Heart right ventricle (tissue), 16 donors: Measurements from ENCODE around the gene TXNDC17. TPM values are rescaled to one million over a fixed set of nuclear protein-coding genes. Genes with fewer than 3 reads are reported as not detected.

Experiments
- ATAC-seq, 8 donors: fragments of 200-7000 bp; cut with Tn5 transposase; one replicate each; pipeline ENCODE4 v1.9.1; 2020; ENCODE audit warnings: mild to moderate bottlenecking in 8 of 8, moderate library complexity in 8 of 8, moderate number of reproducible peaks in 1 of 8
- DNase-seq, 2 donors: peaks; one replicate each; pipeline ENCODE4 v3.0.0-alpha.2; 2020
- H3K27ac ChIP-seq, 10 donors: fragments of 200-600 bp; sonication (generic) in 2 of 10; one replicate each; pipeline versions ENCODE4 v1.5.0 to v1.8.0; 2020 to 2022; ENCODE audit warnings: mild to moderate bottlenecking in 3 of 10
- H3K27me3 ChIP-seq, 7 donors: fragments of 200-600 bp; one replicate each; pipeline ENCODE4 v1.8.0; 2021 to 2022; ENCODE audit warnings: mild to moderate bottlenecking in 2 of 7
- H3K36me3 ChIP-seq, 9 donors: fragments of 200-600 bp; sonication (generic) in 1 of 9; one replicate each; pipeline versions ENCODE4 v1.5.0 to v1.8.0; 2020 to 2022; ENCODE audit warnings: mild to moderate bottlenecking in 2 of 9
- H3K4me1 ChIP-seq, 9 donors: fragments of 200-600 bp; sonication (generic) in 1 of 9; one replicate each; pipeline versions ENCODE4 v1.5.0 to v1.8.0; 2020 to 2022; ENCODE audit warnings: mild to moderate bottlenecking in 4 of 9
- H3K4me3 ChIP-seq, 10 donors: fragments of 200-600 bp; sonication (generic) in 2 of 10; one replicate each; pipeline versions ENCODE4 v1.5.0 to v1.8.0; 2020 to 2022; ENCODE audit warnings: mild to moderate bottlenecking in 7 of 10, moderate library complexity in 2 of 10
- H3K9me3 ChIP-seq, 11 donors: fragments of 200-600 bp in 10 of 11; sonication (generic) in 2 of 11; one replicate each; pipeline versions ENCODE4 v1.5.0 to v1.8.0; 2013 to 2022; ENCODE audit warnings: mild to moderate bottlenecking in 2 of 11, control low read depth in 1 of 11, moderate library complexity in 1 of 11
- WGBS, 2 donors: extraction: QIAGEN DNeasy Blood & Tissue Kit; methylation state at CpG; one replicate each; pipeline ENCODE4 v1.1.7; 2013; ENCODE audit warnings: inconsistent platforms in 1 of 2; 5-methylcytosine and 5-hydroxymethylcytosine counted together
- intact Hi-C, 10 donors: fragments of 100-400 bp; cut with DNase I; formaldehyde crosslinking; loops; one replicate each; pipeline versions ENCODE4 v1.11.1 to v1.14.2; 2022
- polyA plus RNA-seq, 2 donors: library from polyadenylated mRNA; stranded (reverse); fragments of 200-250 nt; gene quantifications; one replicate each; pipeline ENCODE4 v1.2.3, GENCODE V29; 2013
- total RNA-seq, 10 donors: library from RNA; stranded (reverse); fragmentation: NEBNext Ultra II Directional in 3 of 10; extraction: Animal tissue kit (Norgen Biotek cat#: 25700) in 3 of 10; gene quantifications; one replicate each; pipeline versions ENCODE4 v1.2.1 to v1.2.4, GENCODE V29; 2021 to 2023
- TF ChIP-seq, protein P1 (sequence below), 9 donors: fragments of 200-600 bp; sonication (generic) in 2 of 9; IDR thresholded peaks; one replicate each; pipeline versions ENCODE4 v1.5.0 to v1.8.0; 2021 to 2022; ENCODE audit warnings: antibody characterized with exemption in 9 of 9, mild to moderate bottlenecking in 5 of 9, moderate library complexity in 1 of 9
- donor health status: Arrhythmogenic right ventricular cardiomyopathy.
- donor health status: ischemic (EF 13 %, LVEDD 7.1; RV severe dilation, severe dysfunction).
- donor health status: healthy with polysubstance abuse.
- donor health status: DM: no; HTN: yes; CAD: no.
- donor health status: DM: no; HTN: no; CAD: no.
- donor health status: ischemic (EF 25% LVEDD 6.9; RV normal size, moderate dysfunction).
- donor health status: ischemic (EF 25% LVEDD 5.7; RV mildly dilated, moderate dysfunction).
- donor health status: healthy.
- donor health status: DM: yes; HTN: yes; CAD: no.
- donor health status: Ischemic cardiomyopathy.
- donor health status: ischemic (EF 35%, LVEDD 5.7; RV mildly dilated, moderate dysfunction).
- donor health status: nonischemic (EF 11% LVEDD 7.7; RV severe dilation, severe dysfunction).
- donor health status: DM: yes; HTN: yes; CAD: no.
- donor health status: PGD.
- donor health status: ischemic (EF 29% LVEDD 5.4; RV normal size, mild dysfunction).
- donor health status: nonischemic (EF 23%, LVEDD 6.1; RV moderate dilation, normal function).

Gene TXNDC17
- total and polyA plus RNA-seq, 12 donors: 33.3 to 172 (median 43.7) TPM

DNA sequence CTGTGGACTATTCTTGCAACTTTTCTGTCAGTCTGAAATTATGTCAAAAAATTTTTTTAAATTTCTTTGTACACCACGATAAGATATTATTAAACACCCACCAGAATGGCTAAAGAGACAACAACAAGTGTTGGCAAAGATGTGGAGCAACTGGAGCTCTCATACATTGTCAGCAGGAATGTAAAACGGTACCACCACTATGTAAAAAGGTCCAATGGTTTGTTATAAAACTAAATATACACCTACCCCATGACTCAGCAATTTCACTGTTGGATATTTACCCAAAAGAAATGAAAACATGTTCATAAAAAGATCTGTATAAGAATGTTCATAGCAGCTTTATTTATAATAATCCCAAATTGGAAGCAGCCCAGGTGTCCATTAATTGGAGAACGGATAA is 7.6 kb upstream of the TXNDC17 start:
- Histone ChIP-seq H3K4me1 (peaks cover 0 to 14% (median under 1%) of the 10 kb centered on the region in 9 donors), H3K27ac (no peak overlapping the region), H3K9me3 (no peaks in the 10 kb centered on the region), H3K4me3 (no peak overlapping the region), H3K27me3 (no peaks in the 10 kb centered on the region), H3K36me3 (peaks cover 0 to 71% (median 26%) of the 10 kb centered on the region in 9 donors)
- intact Hi-C loops: no loop called here
- DNase-seq (no peak), ATAC-seq (no peak)
- TF ChIP-seq, protein P1, sequence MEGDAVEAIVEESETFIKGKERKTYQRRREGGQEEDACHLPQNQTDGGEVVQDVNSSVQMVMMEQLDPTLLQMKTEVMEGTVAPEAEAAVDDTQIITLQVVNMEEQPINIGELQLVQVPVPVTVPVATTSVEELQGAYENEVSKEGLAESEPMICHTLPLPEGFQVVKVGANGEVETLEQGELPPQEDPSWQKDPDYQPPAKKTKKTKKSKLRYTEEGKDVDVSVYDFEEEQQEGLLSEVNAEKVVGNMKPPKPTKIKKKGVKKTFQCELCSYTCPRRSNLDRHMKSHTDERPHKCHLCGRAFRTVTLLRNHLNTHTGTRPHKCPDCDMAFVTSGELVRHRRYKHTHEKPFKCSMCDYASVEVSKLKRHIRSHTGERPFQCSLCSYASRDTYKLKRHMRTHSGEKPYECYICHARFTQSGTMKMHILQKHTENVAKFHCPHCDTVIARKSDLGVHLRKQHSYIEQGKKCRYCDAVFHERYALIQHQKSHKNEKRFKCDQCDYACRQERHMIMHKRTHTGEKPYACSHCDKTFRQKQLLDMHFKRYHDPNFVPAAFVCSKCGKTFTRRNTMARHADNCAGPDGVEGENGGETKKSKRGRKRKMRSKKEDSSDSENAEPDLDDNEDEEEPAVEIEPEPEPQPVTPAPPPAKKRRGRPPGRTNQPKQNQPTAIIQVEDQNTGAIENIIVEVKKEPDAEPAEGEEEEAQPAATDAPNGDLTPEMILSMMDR (IDR thresholded peaks at IDR 0.05): no peak
- 94 to 97% methylated on average over 3 of the region's 3 CpGs for WGBS, 2 donors

DNA sequence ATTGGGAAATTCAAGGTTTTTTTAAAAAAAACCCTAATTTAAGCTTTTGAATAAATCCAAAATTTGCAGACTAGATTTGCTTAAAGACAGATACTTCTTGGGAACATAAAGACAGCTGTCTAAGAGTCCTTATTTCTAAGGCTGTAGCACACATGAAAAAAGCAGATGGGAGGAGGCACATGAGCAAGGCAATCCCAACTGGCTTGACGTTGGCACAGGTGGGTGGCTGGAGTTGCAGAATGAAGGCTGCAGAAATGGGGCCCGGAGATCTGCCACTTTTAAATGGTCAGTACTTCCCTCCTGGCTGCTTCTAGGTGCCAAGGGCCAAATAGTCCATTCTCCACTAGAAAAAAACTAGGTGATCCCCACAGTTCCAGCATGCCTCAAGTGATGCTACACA is 4.8 kb upstream of the TXNDC17 start:
- intact Hi-C loops: no loop called here
- H3K27me3 ChIP-seq: no peaks in the 10 kb centered on the region
- peaks cover 0 to 43% (median 24%) of the 10 kb centered on the region in 9 donors for H3K36me3 ChIP-seq
- H3K4me1 ChIP-seq: peaks cover 6 to 29% (median 17%) of the 10 kb centered on the region in 9 donors
- 85% methylated on average over 2 of the region's 2 CpGs for WGBS, 2 donors
- ATAC-seq (no peak), DNase-seq (no peak)
- TF ChIP-seq, protein P1 (IDR thresholded peaks at IDR 0.05): no peak
- H3K9me3 ChIP-seq: no peaks in the 10 kb centered on the region
- no peak overlapping the region for H3K4me3 ChIP-seq
- H3K27ac ChIP-seq: no peak overlapping the region

DNA sequence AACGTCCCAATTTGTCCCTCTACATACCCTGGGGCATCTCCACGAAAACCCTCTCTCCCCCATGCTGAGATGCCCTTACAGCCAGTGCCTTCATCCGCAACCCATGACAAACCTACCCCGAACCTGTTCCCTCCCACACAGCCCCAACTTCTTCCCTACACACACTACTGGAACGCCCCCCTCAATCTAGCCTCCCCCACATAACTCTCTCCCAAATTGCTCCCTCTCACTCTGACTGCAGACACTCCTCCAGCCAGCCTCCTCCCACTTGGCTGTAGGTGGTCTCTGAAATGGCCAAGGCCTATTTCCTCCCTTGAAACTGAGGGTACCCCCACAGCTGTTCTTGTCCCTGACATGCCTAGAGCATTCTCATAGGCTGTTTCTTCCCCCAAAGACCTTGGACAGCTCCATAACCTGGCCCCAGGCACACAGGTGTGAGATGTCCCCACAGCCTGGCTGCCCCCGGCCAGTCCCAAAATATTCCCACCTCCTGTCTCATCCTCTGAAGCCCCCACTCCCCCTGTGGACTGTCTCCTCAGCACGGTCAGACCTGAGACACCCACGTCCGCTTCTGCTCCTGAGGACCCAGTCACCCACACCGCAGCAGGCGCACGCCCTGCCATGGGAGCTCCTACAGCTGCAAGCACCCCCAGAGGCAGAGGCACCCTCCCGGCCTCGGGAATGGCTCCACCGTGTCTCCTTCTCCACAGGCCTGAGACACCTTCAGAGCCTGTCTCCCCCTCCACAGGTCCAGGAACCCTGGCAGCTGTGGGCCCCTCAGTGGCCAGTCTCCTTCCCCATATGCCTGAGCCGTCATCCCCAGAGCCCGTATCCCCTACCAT is 4.0 kb upstream of the TXNDC17 start:
- no peaks in the 10 kb centered on the region for H3K9me3 ChIP-seq
- H3K27ac ChIP-seq: no peak overlapping the region
- intact Hi-C loops: no loop called here
- DNase-seq: no peak
- peaks cover 0 to 35% (median 24%) of the 10 kb centered on the region in 9 donors for H3K36me3 ChIP-seq
- H3K4me1 ChIP-seq: peaks cover 6 to 34% (median 22%) of the 10 kb centered on the region in 9 donors
- H3K4me3 ChIP-seq: no peak overlapping the region
- no peaks in the 10 kb centered on the region for H3K27me3 ChIP-seq
- TF ChIP-seq, protein P1 (IDR thresholded peaks at IDR 0.05): no peak
- 91 to 92% methylated on average over 17 of the region's 17 CpGs for WGBS, 2 donors
- ATAC-seq: no peak

GRCh38 chr17:6637458-6637840 is 3.4 kb upstream of the TXNDC17 start:
- TF ChIP-seq, protein P1 (IDR thresholded peaks at IDR 0.05): no peak
- H3K4me1 ChIP-seq: peaks cover 6 to 35% (median 28%) of the 10 kb centered on the region in 9 donors
- no peak overlapping the region for H3K27ac ChIP-seq
- no peaks in the 10 kb centered on the region for H3K9me3 ChIP-seq
- H3K27me3 ChIP-seq: no peaks in the 10 kb centered on the region
- intact Hi-C loops: no loop called here
- H3K4me3 ChIP-seq: no peak overlapping the region
- no peak for ATAC-seq
- no peak for DNase-seq
- H3K36me3 ChIP-seq: peaks cover 0 to 33% (median 22%) of the 10 kb centered on the region in 9 donors
- WGBS, 2 donors: 89 to 94% methylated on average over 6 of the region's 6 CpGs
